NCI-H2196 treated with DMSO at 0.1 percent for 48 hours (cell line): ENCODE results near the gene PTPN1.

Experiments
- DNase-seq: peaks from one replicate; lab custom pipeline; 2025; ENCODE audit not compliant: unreplicated experiment; lab: John Stamatoyannopoulos, UW

PTPN1 gene

DNA sequence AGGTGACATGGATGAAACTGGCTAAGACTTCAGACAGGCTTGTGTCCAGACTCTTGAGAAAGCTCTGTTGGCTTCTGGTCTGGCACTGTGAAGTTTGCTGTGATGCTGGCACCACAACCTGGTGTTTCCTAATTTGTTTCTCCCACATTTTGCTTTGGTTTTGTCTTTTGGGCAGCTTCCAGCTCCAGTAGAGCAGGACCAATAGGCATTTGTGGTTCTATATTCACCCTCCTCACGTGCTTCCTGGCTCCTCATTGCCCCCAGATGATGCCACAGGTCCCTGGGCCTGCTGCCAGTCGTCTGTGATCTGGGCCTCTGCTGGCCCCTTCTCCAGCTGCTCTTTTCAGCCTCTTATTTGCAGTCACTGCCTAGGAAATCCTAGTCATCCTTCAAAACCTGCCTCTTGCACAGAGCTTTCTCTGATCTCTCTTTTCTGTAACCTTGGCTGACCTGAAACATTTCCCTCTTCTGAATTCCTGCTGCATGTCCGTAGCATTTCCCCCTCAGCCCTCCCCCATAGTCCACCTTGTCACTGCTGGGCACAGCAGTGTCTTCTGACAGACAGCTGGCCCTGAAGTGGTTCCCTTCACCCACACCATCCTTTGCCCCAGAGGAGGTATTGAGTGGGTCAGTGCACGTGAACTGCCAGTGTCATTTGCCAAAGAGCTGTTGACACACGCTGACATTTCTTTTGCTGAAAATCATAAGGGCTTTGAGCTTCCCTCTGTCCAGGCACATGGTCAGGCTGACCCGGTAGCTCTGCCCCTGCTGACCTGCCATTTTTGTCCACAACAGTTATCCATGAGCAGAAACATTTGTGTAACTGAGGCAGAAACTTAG is 63.0 kb downstream of the PTPN1 start:
- peak; percentile 88 for DNase-seq

DNA sequence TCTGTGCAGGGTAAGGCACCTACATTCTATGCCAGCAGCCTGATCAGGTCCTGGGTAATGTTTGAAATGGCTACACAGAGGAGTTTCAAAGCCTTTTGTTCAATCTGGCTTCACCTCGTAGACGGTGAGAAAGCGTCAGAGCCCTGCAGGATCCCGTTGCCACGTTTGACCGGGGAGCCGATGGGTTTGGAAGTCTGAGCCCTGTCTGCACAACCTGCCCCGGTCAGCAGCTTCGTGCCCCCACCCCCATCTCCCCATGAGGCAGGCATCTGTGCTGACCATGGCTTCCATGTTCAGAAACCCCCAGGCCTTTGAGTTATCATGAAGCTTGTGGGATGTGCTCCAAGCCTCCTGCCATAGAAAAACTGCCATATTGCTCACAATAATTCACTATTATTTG is 63.9 kb downstream of the PTPN1 start:
- DNase-seq = no peak

- no peak for DNase-seq
Observed at GRCh38 chr20:50574586-50574985, 64.4 kb downstream of the PTPN1 start.

GRCh38 chr20:50575865-50576720 is 65.9 kb downstream of the PTPN1 start:
- peak; percentile 33 for DNase-seq

GRCh38 chr20:50577175-50578018 is 67.2 kb downstream of the PTPN1 start:
- DNase-seq = peak; percentile 58

GRCh38 chr20:50578061-50578777 is 68.0 kb downstream of the PTPN1 start:
- no peak for DNase-seq

DNA sequence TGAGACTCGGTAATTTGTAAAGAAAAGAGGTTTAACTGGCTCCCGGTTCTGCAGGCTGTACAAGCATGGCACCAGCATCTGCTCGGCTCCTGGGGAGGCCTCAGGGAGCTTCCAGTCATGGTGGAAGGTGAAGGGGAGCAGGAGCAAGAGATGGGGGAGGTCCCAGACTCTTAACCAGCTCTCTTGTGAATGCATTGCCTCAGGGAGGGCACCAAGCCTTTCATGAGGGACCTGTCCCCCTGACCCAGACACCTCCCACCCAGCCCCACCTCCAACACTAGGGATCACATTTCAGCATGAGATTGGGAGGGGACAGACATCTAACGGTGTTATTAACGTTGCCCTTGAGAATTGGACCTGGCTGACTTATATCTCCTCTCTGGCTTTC is 68.6 kb downstream of the PTPN1 start:
- no peak for DNase-seq

DNA sequence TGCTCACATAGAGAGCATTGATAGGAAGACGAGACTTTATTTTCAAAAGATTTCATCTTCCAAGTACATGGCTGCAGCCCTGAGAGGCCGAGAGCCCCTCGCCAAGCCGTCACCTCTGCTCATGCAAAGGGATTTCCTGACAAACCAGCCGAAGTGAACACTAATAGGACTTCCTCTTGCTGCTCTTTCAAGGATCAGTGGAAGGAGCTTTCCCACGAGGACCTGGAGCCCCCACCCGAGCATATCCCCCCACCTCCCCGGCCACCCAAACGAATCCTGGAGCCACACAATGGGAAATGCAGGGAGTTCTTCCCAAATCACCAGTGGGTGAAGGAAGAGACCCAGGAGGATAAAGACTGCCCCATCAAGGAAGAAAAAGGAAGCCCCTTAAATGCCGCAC is 69.3 kb downstream of the PTPN1 start:
- no peak for DNase-seq

GRCh38 chr20:50580016-50580747 is 70.0 kb downstream of the PTPN1 start:
- peak; percentile 11 for DNase-seq

- no peak for DNase-seq
Observed at GRCh38 chr20:50580842-50581544, 70.8 kb downstream of the PTPN1 start.

DNA sequence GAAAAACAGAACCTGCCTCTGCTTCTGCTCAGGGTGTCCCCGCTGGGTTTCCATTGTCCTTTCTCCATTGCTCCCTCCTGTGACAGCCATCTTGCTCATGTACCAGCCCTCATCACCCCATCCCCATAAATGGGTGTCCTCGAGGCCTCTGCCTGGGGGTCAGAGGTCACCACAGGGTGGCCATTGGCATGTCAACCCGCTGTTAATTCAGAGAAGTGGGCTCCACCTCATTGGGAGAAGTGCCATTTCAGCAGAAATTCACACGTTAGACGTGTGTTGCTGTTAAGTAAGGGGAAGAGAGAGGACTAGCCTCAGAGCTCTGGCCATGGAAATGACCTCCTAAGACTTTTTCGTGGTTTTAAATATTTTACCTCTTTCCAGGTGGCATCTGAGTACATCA is 71.9 kb downstream of the PTPN1 start:
- no peak for DNase-seq

GRCh38 chr20:50582591-50583234 is 72.5 kb downstream of the PTPN1 start:
- DNase-seq = no peak

- no peak for DNase-seq
Observed at GRCh38 chr20:50583442-50584150, 73.4 kb downstream of the PTPN1 start.

- DNase-seq = no peak
Observed at GRCh38 chr20:50584687-50585086, 74.5 kb downstream of the PTPN1 start.

- no peak for DNase-seq
Observed at GRCh38 chr20:50585214-50585613, 75.0 kb downstream of the PTPN1 start.

DNA sequence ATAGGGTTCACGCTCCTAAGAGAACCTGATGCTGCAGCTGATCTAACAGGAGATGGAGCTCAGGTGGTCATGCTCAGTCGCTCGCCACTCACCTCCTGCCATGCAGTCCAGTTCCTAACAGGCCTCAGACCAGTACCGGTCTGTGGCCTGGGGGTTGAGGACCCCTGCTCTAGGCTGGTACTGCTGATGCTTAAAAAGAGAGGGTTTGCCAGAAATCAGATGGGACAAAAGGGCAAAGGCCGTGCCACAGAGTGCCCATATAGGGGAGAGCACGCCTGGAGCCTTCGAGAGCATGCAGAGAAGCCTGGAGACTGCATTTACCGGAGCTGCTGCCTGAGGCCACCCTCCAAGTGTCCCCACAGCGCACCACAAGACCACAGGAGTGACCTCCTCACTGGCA is 75.5 kb downstream of the PTPN1 start:
- DNase-seq = no peak

GRCh38 chr20:50586531-50587232 is 76.5 kb downstream of the PTPN1 start:
- DNase-seq = no peak
